SK-N-SH treated with all-trans-retinoic acid at 6 μM for 48 hours (cell line): ENCODE data around the gene CDCA8.

Experiments
- ARNTL ChIP-seq: fragments of 450-650 bp; formaldehyde crosslinking; IDR thresholded peaks from 2 replicates; pipeline ENCODE4 v1.5.0; 2020; ENCODE audit warnings: low read depth, mild to moderate bottlenecking, moderate library complexity, borderline replicate concordance
- CREB5 ChIP-seq: fragments of 250-450 bp; sonication (Bioruptor Pico); IDR thresholded peaks from 2 replicates; pipeline ENCODE4 v1.5.1; 2020; ENCODE audit warnings: low read depth, mild to moderate bottlenecking, moderate library complexity
- ESRRG ChIP-seq: fragments of 250-450 bp; sonication (Bioruptor Pico); IDR thresholded peaks from 2 replicates; pipeline ENCODE4 v1.6.1; 2021; ENCODE audit warnings: mild to moderate bottlenecking
- GLIS3 ChIP-seq: fragments of 250-450 bp; sonication (Bioruptor Pico); IDR thresholded peaks from 2 replicates; pipeline ENCODE4 v1.5.0; 2020; ENCODE audit warnings: mild to moderate bottlenecking, moderate library complexity
- OSR1 ChIP-seq: fragments of 250-450 bp; sonication (Bioruptor Pico); IDR thresholded peaks from 2 replicates; pipeline ENCODE4 v1.8.0; 2022; ENCODE audit warnings: moderate library complexity, mild to moderate bottlenecking, inconsistent platforms
- PATZ1 ChIP-seq: fragments of 250-450 bp; sonication (Bioruptor Pico); IDR thresholded peaks from 2 replicates; pipeline ENCODE4 v1.8.0; 2020; ENCODE audit warnings: mild to moderate bottlenecking, moderate library complexity, borderline replicate concordance
- TOX ChIP-seq: fragments of 250-450 bp; sonication (Bioruptor Pico); IDR thresholded peaks from 2 replicates; pipeline ENCODE4 v1.8.0; 2021; ENCODE audit warnings: mild to moderate bottlenecking, moderate library complexity, borderline replicate concordance
- ZFP3 ChIP-seq: fragments of 250-450 bp; sonication (Bioruptor Pico); IDR thresholded peaks from 2 replicates; pipeline ENCODE4 v1.5.0; 2020; ENCODE audit warnings: mild to moderate bottlenecking, moderate library complexity
- ZNF8 ChIP-seq: fragments of 450-650 bp; formaldehyde crosslinking; IDR thresholded peaks from 2 replicates; pipeline ENCODE4 v1.5.0; 2020; ENCODE audit warnings: mild to moderate bottlenecking, moderate library complexity

- TF ChIP-seq ZNF8 (CRISPR knock-in tag) (no peak), ARNTL (CRISPR knock-in tag) (no peak), CREB5 (no peak), ESRRG (CRISPR knock-in tag) (no peak), ZFP3 (CRISPR knock-in tag) (no peak), TOX (CRISPR knock-in tag) (no peak), GLIS3 (CRISPR knock-in tag) (no peak), OSR1 (CRISPR knock-in tag) (no peak), PATZ1 (CRISPR knock-in tag) (no peak)
Observed at GRCh38 chr1:37647281-37647680, 45.0 kb upstream of the CDCA8 start.
